Measurements from ENCODE around the gene GDNF. TPM values are rescaled to one million over a fixed set of nuclear protein-coding genes. Genes with fewer than 3 reads are reported as not detected.

The GDNF gene
- total RNA-seq, 2 donors from 2014 or later = 0.28 to 0.62 TPM

GRCh38 chr5:37850226-37850865 lies 10.5 kb upstream of the GDNF start:
- intact Hi-C loops (cut with DNase I) = no loop called here
- no peak for DNase-seq (ENCODE audit: low spot score)

- DNase-seq (ENCODE audit: low spot score) = no peak
- intact Hi-C loops (cut with DNase I) = no loop called here
Observed at GRCh38 chr5:37849641-37850040, 9.8 kb upstream of the GDNF start.

- no peak for DNase-seq (ENCODE audit: low spot score)
- intact Hi-C loops (cut with DNase I) = no loop called here
Observed at GRCh38 chr5:37847978-37848425, 8.2 kb upstream of the GDNF start.

- DNase-seq (ENCODE audit: low spot score) = no peak
- intact Hi-C loops (cut with DNase I) = no loop called here
Observed at GRCh38 chr5:37846786-37847310, 7.0 kb upstream of the GDNF start.

- DNase-seq (ENCODE audit: low spot score) = no peak
- intact Hi-C loops (cut with DNase I) = no loop called here
Observed at GRCh38 chr5:37844009-37844408, 4.2 kb upstream of the GDNF start.

- DNase-seq (ENCODE audit: low spot score) = no peak
- intact Hi-C loops (cut with DNase I) = no loop called here
Observed at GRCh38 chr5:37842048-37842447, 2.2 kb upstream of the GDNF start.

- intact Hi-C loops (cut with DNase I) = no loop called here
- no peak for DNase-seq (ENCODE audit: low spot score)
Observed at GRCh38 chr5:37841203-37841602, 1.4 kb upstream of the GDNF start.

- intact Hi-C loops (cut with DNase I) = no loop called here
Observed at GRCh38 chr5:37840053-37841034, 503 bp upstream of the GDNF start.

GRCh38 chr5:37838933-37839341 lies 904 bp downstream of the GDNF start:
- no peak for DNase-seq (ENCODE audit: low spot score)
- intact Hi-C loops (cut with DNase I) = loop anchor here (5.0 kb wide), 1 partner anchor 353 kb away; no protein-coding TSS in a partner anchor

More at GRCh38 chr5:37840053-37841034, 503 bp upstream of the GDNF start:
- DNase-seq (ENCODE audit: low spot score) = no peak

GRCh38 chr5:37838152-37838932 lies 1.5 kb downstream of the GDNF start:
- DNase-seq (ENCODE audit: low spot score) = no peak
- intact Hi-C loops (cut with DNase I) = loop anchor here (5.0 kb wide), 1 partner anchor 354 kb away; no protein-coding TSS in a partner anchor

- intact Hi-C loops (cut with DNase I) = loop anchor here (5.0 kb wide), 1 partner anchor 355 kb away; no protein-coding TSS in a partner anchor
Observed at GRCh38 chr5:37837414-37838032, 2.3 kb downstream of the GDNF start.

GRCh38 chr5:37836592-37837413 lies 3.0 kb downstream of the GDNF start:
- intact Hi-C loops (cut with DNase I) = loop anchor here (5.0 kb wide), 1 partner anchor 355 kb away; no protein-coding TSS in a partner anchor
- DNase-seq (ENCODE audit: low spot score) = no peak

More at GRCh38 chr5:37837414-37838032, 2.3 kb downstream of the GDNF start:
- DNase-seq (ENCODE audit: low spot score) = peak; percentile 93

- no peak for DNase-seq (ENCODE audit: low spot score)
- intact Hi-C loops (cut with DNase I) = loop anchor here (5.0 kb wide), 1 partner anchor 356 kb away; no protein-coding TSS in a partner anchor
Observed at GRCh38 chr5:37836235-37836591, 3.6 kb downstream of the GDNF start.

GRCh38 chr5:37835380-37835973 lies 4.4 kb downstream of the GDNF start:
- DNase-seq (ENCODE audit: low spot score) = no peak
- intact Hi-C loops (cut with DNase I) = loop anchor here (5.0 kb wide), 1 partner anchor 357 kb away; no protein-coding TSS in a partner anchor

- intact Hi-C loops (cut with DNase I) = loop anchor here (5.0 kb wide), 1 partner anchor 358 kb away; no protein-coding TSS in a partner anchor
- no peak for DNase-seq (ENCODE audit: low spot score)
Observed at GRCh38 chr5:37834542-37835379, 5.1 kb downstream of the GDNF start.

- no peak for DNase-seq (ENCODE audit: low spot score)
Observed at GRCh38 chr5:37833990-37834389, 5.9 kb downstream of the GDNF start.

More at GRCh38 chr5:37833990-37834389, 5.9 kb downstream of the GDNF start:
- intact Hi-C loops (cut with DNase I) = no loop called here

Measured in posterior vena cava (tissue), 2 donors.